ENCODE data around the gene CLDN18.
A peak's percentile ranks its signal among the peaks of the same experiment; 100 is the strongest.

CLDN18 gene

GRCh38 chr3:138065949-138066348, 56.0 kb downstream of the CLDN18 start:
- no peak for DNase-seq

- no peak for DNase-seq
These were observed 56.4 kb downstream of the CLDN18 start for GRCh38 chr3:138066383-138066782.

- no peak for DNase-seq
These were observed 57.0 kb downstream of the CLDN18 start for GRCh38 chr3:138066972-138067371.

- DNase-seq = no peak
These were observed 58.1 kb downstream of the CLDN18 start for GRCh38 chr3:138068046-138068445.

- peak; percentile 32 to 79 (median 68) for DNase-seq
These were observed 58.7 kb downstream of the CLDN18 start for GRCh38 chr3:138068579-138069174.

GRCh38 chr3:138070006-138070405, 60.0 kb downstream of the CLDN18 start:
- no peak for DNase-seq

GRCh38 chr3:138072796-138073195, 62.8 kb downstream of the CLDN18 start:
- no peak for DNase-seq

- no peak for DNase-seq
These were observed 68.1 kb downstream of the CLDN18 start for GRCh38 chr3:138078096-138078495.

GRCh38 chr3:138078901-138079344, 69.0 kb downstream of the CLDN18 start:
- DNase-seq = no peak

- no peak for DNase-seq
These were observed 69.9 kb downstream of the CLDN18 start for GRCh38 chr3:138079901-138080300.

- no peak for DNase-seq
These were observed 71.6 kb downstream of the CLDN18 start for GRCh38 chr3:138081371-138082084.

GRCh38 chr3:138082085-138082991, 72.4 kb downstream of the CLDN18 start:
- DNase-seq = peak in 2 of 3 experiments; percentile 19 to 31

GRCh38 chr3:138082992-138083386, 73.0 kb downstream of the CLDN18 start:
- DNase-seq = no peak
